Left ventricle myocardium inferior (tissue), 1 donor: Measurements from ENCODE around the gene EIF3I. TPM values are rescaled to one million over a fixed set of nuclear protein-coding genes. Genes with fewer than 3 reads are reported as not detected.

Source experiments
- DNase-seq: peaks from one replicate; pipeline ENCODE4 v3.0.0-alpha.2; 2020
- H3K27ac ChIP-seq: fragments of 200-600 bp; replicated peaks from 2 replicates; pipeline ENCODE4 v1.8.0; 2021
- H3K27me3 ChIP-seq: fragments of 200-600 bp; 2 replicates; pipeline ENCODE4 v1.8.0; 2021; ENCODE audit warnings: low read depth
- H3K36me3 ChIP-seq: fragments of 200-600 bp; 2 replicates; pipeline ENCODE4 v1.8.0; 2021
- H3K4me1 ChIP-seq: fragments of 200-600 bp; 2 replicates; pipeline ENCODE4 v1.8.0; 2021
- H3K4me3 ChIP-seq: fragments of 200-600 bp; 2 replicates; pipeline ENCODE4 v1.8.0; 2021; ENCODE audit warnings: mild to moderate bottlenecking, moderate library complexity
- H3K9me3 ChIP-seq: fragments of 200-600 bp; replicated peaks from 2 replicates; pipeline ENCODE4 v1.8.0; 2021
- intact Hi-C: fragments of 100-400 bp; cut with micrococcal nuclease; formaldehyde crosslinking; loops from one replicate; pipeline ENCODE4 v1.11.0; 2022
- total RNA-seq: library from RNA; stranded (reverse); fragmentation: NEBNext Ultra II Directional; extraction: Animal tissue kit (Norgen Biotek cat#: 25700); gene quantifications from one replicate; pipeline ENCODE4 v1.2.1, GENCODE V29; 2021
- TF ChIP-seq, protein P1 (sequence below): fragments of 200-600 bp; IDR thresholded peaks from 2 replicates; pipeline ENCODE4 v1.8.0; 2021; ENCODE audit warnings: antibody characterized with exemption, mild to moderate bottlenecking, borderline replicate concordance
- donor health status: DM: no; HTN: yes; CAD: no; lungs with severe emphysema.

The EIF3I gene
- total RNA-seq, 1 donor from 2014 or later, result 91.1 TPM

- intact Hi-C loops, result no loop called here
- peaks cover 35% of the 10 kb centered on the region for H3K4me1 ChIP-seq
- no peaks in the 10 kb centered on the region for H3K9me3 ChIP-seq
- TF ChIP-seq, protein P1, sequence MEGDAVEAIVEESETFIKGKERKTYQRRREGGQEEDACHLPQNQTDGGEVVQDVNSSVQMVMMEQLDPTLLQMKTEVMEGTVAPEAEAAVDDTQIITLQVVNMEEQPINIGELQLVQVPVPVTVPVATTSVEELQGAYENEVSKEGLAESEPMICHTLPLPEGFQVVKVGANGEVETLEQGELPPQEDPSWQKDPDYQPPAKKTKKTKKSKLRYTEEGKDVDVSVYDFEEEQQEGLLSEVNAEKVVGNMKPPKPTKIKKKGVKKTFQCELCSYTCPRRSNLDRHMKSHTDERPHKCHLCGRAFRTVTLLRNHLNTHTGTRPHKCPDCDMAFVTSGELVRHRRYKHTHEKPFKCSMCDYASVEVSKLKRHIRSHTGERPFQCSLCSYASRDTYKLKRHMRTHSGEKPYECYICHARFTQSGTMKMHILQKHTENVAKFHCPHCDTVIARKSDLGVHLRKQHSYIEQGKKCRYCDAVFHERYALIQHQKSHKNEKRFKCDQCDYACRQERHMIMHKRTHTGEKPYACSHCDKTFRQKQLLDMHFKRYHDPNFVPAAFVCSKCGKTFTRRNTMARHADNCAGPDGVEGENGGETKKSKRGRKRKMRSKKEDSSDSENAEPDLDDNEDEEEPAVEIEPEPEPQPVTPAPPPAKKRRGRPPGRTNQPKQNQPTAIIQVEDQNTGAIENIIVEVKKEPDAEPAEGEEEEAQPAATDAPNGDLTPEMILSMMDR, result no peak
- no peak overlapping the region for H3K4me3 ChIP-seq
- peaks cover 62% of the 10 kb centered on the region for H3K36me3 ChIP-seq
- no peak for DNase-seq
- H3K27ac ChIP-seq, result no peak overlapping the region
- H3K27me3 ChIP-seq, result no peaks in the 10 kb centered on the region
Observed at GRCh38 chr1:32216566-32216965, 5.6 kb upstream of the EIF3I start.

GRCh38 chr1:32219022-32219421, 3.2 kb upstream of the EIF3I start:
- Histone ChIP-seq H3K9me3 (no peaks in the 10 kb centered on the region), H3K27me3 (no peaks in the 10 kb centered on the region), H3K36me3 (peaks cover 63% of the 10 kb centered on the region), H3K4me1 (peaks cover 59% of the 10 kb centered on the region), H3K27ac (no peak overlapping the region), H3K4me3 (no peak overlapping the region)
- intact Hi-C loops, result no loop called here
- DNase-seq, result no peak
- TF ChIP-seq, protein P1, result no peak

GRCh38 chr1:32220746-32221580, 1.2 kb upstream of the EIF3I start:
- Histone ChIP-seq H3K27me3 (no peaks in the 10 kb centered on the region), H3K4me3 (peak overlapping the region; percentile 98), H3K9me3 (no peaks in the 10 kb centered on the region), H3K36me3 (peaks cover 64% of the 10 kb centered on the region), H3K4me1 (peaks cover 55% of the 10 kb centered on the region), H3K27ac (peak overlapping the region; percentile 92)
- intact Hi-C loops, result loop anchor here (10.0 kb wide), 1 partner anchor 94 kb away; no protein-coding TSS in a partner anchor
- TF ChIP-seq, protein P1, result no peak
- DNase-seq, result no peak

GRCh38 chr1:32221581-32221979, 627 bp upstream of the EIF3I start:
- H3K9me3 ChIP-seq, result no peaks in the 10 kb centered on the region
- intact Hi-C loops, result loop anchor here (10.0 kb wide), 1 partner anchor 93 kb away; no protein-coding TSS in a partner anchor
- peak overlapping the region; percentile 92 for H3K27ac ChIP-seq

GRCh38 chr1:32223683-32224082, 1.5 kb downstream of the EIF3I start:
- Histone ChIP-seq H3K27ac (peak overlapping the region; percentile 92), H3K4me3 (peak overlapping the region; percentile 98), H3K9me3 (no peaks in the 10 kb centered on the region), H3K36me3 (peaks cover 69% of the 10 kb centered on the region), H3K4me1 (peaks cover 44% of the 10 kb centered on the region), H3K27me3 (no peaks in the 10 kb centered on the region)
- DNase-seq, result no peak
- TF ChIP-seq, protein P1, result peak; percentile 12
- intact Hi-C loops, result loop anchor here (10.0 kb wide), 1 partner anchor 91 kb away; no protein-coding TSS in a partner anchor

More at GRCh38 chr1:32221581-32221979, 627 bp upstream of the EIF3I start:
- Histone ChIP-seq H3K4me1 (peaks cover 49% of the 10 kb centered on the region), H3K4me3 (peak overlapping the region; percentile 98), H3K36me3 (peaks cover 64% of the 10 kb centered on the region), H3K27me3 (no peaks in the 10 kb centered on the region)
- DNase-seq, result no peak
- TF ChIP-seq, protein P1, result no peak
